Smooth muscle cell (in vitro differentiated cells): ENCODE results near the gene ANKFN1. TPM values are rescaled to one million over a fixed set of nuclear protein-coding genes. Genes with fewer than 3 reads are reported as not detected.

Experiments used
- DNase-seq: peaks from one replicate; lab custom pipeline; 2025; ENCODE audit not compliant: unreplicated experiment; lab: John Stamatoyannopoulos, UW
- H2AFZ ChIP-seq: fragments of 200-600 bp; sonication (generic); 2 replicates; pipeline ENCODE4 v1.6.0; 2016; ENCODE audit warnings: antibody characterized with exemption, low read depth, mild to moderate bottlenecking
- H3F3A ChIP-seq: fragments of 200-600 bp; sonication (generic); 2 replicates; pipeline ENCODE4 v1.6.0; 2017; ENCODE audit warnings: antibody characterized with exemption, low read depth
- H3K27ac ChIP-seq: fragments of 200-600 bp; sonication (generic); 2 replicates; pipeline ENCODE4 v1.5.1; 2016; ENCODE audit warnings: low read depth, mild to moderate bottlenecking
- H3K27me3 ChIP-seq: fragments of 200-600 bp; sonication (generic); 2 replicates; pipeline ENCODE4 v1.6.1; 2016; ENCODE audit warnings: low read depth, mild to moderate bottlenecking
- H3K36me3 ChIP-seq: fragments of 200-600 bp; sonication (generic); 2 replicates; pipeline ENCODE4 v1.5.1; 2016; ENCODE audit warnings: low read depth
- H3K4me1 ChIP-seq: fragments of 200-600 bp; sonication (generic); 2 replicates; pipeline ENCODE4 v1.5.1; 2016; ENCODE audit warnings: low read depth
- H3K4me2 ChIP-seq: fragments of 200-600 bp; sonication (generic); 2 replicates; pipeline ENCODE4 v1.6.0; 2016; ENCODE audit warnings: mild to moderate bottlenecking
- H3K4me3 ChIP-seq: fragments of 200-600 bp; sonication (generic); 2 replicates; pipeline ENCODE4 v1.5.1; 2016; ENCODE audit warnings: mild to moderate bottlenecking
- H3K79me2 ChIP-seq: fragments of 200-600 bp; sonication (generic); 2 replicates; pipeline ENCODE4 v1.6.0; 2016; ENCODE audit warnings: low read depth, mild to moderate bottlenecking
- H3K9ac ChIP-seq: fragments of 200-600 bp; sonication (generic); 2 replicates; pipeline ENCODE4 v1.6.0; 2016; ENCODE audit warnings: low read depth
- H3K9me3 ChIP-seq: fragments of 200-600 bp; sonication (generic); replicated peaks from 2 replicates; pipeline ENCODE4 v1.5.1; 2016; ENCODE audit warnings: low read depth
- H4K20me1 ChIP-seq: fragments of 200-600 bp; sonication (generic); 2 replicates; pipeline ENCODE4 v1.6.0; 2016; ENCODE audit warnings: low read depth
- WGBS: methylation state at CpG from one replicate; pipeline ENCODE4 v1.1.7; 2016; ENCODE audit warnings: low lambda C conversion rate; 5-methylcytosine and 5-hydroxymethylcytosine counted together
- polyA plus RNA-seq: library from polyadenylated mRNA; unstranded; fragments of >200 nt; fragmentation: Nextera tagmentation; extraction: Ambion mirVana; gene quantifications from 2 replicates; pipeline ENCODE4 v1.2.1, GENCODE V29; 2016
- total RNA-seq: library from RNA; depleted of rRNA; stranded (reverse); fragments of >200 nt; gene quantifications from 2 replicates; pipeline ENCODE4 v1.2.3, GENCODE V29; 2014
- TF ChIP-seq, protein P1 (sequence below): fragments of 200-600 bp; sonication (generic); IDR thresholded peaks from 2 replicates; pipeline ENCODE4 v1.5.1; 2017; ENCODE audit warnings: borderline replicate concordance, mild to moderate bottlenecking, antibody characterized with exemption; ENCODE audit not compliant: insufficient read depth, poor library complexity, severe bottlenecking

Gene ANKFN1
- total and polyA plus RNA-seq, 2 experiments from 2014 or later, result 0.24 to 0.45 TPM

DNA sequence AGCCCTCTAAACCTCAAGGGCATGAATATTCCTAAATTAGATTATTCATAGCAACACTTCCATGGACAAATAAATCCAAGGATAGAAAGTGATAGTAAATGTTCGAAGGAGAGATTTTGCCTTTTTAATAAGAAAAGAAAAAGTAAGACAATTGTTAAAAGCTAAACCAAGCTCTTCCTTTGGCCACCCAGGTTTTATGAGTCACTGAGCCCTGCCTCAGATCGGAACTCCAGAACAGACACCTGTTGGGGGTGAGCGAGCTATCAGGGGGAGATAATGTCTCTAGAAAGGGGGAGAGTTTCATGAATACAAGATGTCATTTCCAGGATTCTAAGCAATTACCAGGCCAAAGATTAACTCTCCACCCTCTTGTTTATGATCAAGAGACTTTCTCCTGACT, 171.4 kb downstream of the ANKFN1 start:
- peaks cover 51% of the 10 kb centered on the region for H3K27me3 ChIP-seq
- H3K4me1 ChIP-seq, result peaks cover 23% of the 10 kb centered on the region
- H2AFZ ChIP-seq, result no peak overlapping the region
- TF ChIP-seq, protein P1, sequence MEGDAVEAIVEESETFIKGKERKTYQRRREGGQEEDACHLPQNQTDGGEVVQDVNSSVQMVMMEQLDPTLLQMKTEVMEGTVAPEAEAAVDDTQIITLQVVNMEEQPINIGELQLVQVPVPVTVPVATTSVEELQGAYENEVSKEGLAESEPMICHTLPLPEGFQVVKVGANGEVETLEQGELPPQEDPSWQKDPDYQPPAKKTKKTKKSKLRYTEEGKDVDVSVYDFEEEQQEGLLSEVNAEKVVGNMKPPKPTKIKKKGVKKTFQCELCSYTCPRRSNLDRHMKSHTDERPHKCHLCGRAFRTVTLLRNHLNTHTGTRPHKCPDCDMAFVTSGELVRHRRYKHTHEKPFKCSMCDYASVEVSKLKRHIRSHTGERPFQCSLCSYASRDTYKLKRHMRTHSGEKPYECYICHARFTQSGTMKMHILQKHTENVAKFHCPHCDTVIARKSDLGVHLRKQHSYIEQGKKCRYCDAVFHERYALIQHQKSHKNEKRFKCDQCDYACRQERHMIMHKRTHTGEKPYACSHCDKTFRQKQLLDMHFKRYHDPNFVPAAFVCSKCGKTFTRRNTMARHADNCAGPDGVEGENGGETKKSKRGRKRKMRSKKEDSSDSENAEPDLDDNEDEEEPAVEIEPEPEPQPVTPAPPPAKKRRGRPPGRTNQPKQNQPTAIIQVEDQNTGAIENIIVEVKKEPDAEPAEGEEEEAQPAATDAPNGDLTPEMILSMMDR, result no peak
- no peak overlapping the region for H3K9ac ChIP-seq
- no peaks in the 10 kb centered on the region for H4K20me1 ChIP-seq
- DNase-seq, result no peak
- WGBS, result 84% methylated on average over 3 of the region's 3 CpGs
- H3K9me3 ChIP-seq, result no peaks in the 10 kb centered on the region
- no peak overlapping the region for H3K27ac ChIP-seq
- no peaks in the 10 kb centered on the region for H3K79me2 ChIP-seq
- no peaks in the 10 kb centered on the region for H3K36me3 ChIP-seq
- no peak overlapping the region for H3K4me2 ChIP-seq
- H3K4me3 ChIP-seq, result no peak overlapping the region
- no peaks in the 10 kb centered on the region for H3F3A ChIP-seq

DNA sequence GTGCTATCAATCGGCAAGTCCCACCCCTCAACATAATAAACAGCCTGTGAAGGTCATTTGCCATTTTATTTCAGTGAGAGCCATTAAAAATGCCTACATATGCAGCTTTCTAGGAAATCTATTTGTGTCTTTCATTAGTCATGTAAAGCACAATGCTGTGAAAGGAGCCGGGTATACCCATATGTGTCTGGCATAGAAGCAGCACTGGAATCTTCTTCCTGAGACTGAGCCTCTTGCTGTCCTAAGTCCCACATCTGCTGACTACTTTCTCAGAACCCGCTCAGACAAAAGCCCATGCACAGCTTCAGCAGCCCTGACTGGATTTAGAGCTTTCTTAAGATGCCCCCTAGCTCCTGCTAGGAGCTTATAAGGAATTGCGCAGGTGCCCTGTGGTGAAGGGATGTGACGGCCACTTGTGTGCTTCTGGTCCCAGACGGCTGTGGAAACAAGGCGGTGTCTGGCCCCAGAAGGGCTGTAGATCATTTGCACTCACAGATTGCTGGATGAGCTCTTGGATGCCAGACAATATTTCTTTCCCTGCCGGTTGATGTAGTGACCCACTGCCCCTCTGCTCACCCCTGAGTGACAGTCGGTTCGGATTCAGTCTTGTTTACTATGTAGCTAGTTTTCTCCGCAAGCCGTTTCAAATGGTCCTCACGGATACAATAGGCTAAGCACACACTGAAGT, 172.2 kb downstream of the ANKFN1 start:
- DNase-seq, result no peak
- Histone ChIP-seq H3K79me2 (no peaks in the 10 kb centered on the region), H2AFZ (no peak overlapping the region), H3K36me3 (no peaks in the 10 kb centered on the region), H3K4me2 (no peak overlapping the region), H3K4me1 (peaks cover 17% of the 10 kb centered on the region), H3K9me3 (no peaks in the 10 kb centered on the region), H3K9ac (no peak overlapping the region), H3K4me3 (no peak overlapping the region), H4K20me1 (no peaks in the 10 kb centered on the region), H3K27me3 (peaks cover 52% of the 10 kb centered on the region), H3F3A (no peaks in the 10 kb centered on the region), H3K27ac (no peak overlapping the region)
- TF ChIP-seq, protein P1, result no peak
- WGBS, result 83% methylated on average over 13 of the region's 13 CpGs

DNA sequence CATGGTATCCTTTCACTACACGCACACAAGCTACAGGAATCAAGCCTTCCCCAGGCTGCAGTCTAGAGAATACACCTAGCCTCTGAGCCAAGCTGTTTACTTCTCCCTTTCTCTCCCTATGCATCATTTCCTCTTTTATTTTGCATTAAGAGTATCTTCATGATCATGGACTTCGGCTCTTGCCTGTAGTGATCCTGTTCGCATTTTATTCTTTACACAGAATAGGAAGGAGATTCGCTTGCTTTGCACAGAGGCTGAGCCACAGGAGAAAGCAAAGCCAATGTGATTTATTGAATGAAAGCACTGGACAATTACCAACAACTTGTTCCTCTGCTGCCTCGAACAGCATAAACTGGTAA, 172.7 kb downstream of the ANKFN1 start:
- Histone ChIP-seq H3K27ac (no peak overlapping the region), H3K4me2 (no peak overlapping the region), H3K4me3 (no peak overlapping the region), H3F3A (no peaks in the 10 kb centered on the region), H3K9ac (no peak overlapping the region), H2AFZ (no peak overlapping the region), H3K79me2 (no peaks in the 10 kb centered on the region), H4K20me1 (no peaks in the 10 kb centered on the region), H3K36me3 (no peaks in the 10 kb centered on the region), H3K9me3 (no peaks in the 10 kb centered on the region), H3K4me1 (peaks cover 13% of the 10 kb centered on the region), H3K27me3 (peaks cover 57% of the 10 kb centered on the region)
- WGBS, result 90% methylated on average over 5 of the region's 5 CpGs
- DNase-seq, result no peak
- TF ChIP-seq, protein P1, result no peak

DNA sequence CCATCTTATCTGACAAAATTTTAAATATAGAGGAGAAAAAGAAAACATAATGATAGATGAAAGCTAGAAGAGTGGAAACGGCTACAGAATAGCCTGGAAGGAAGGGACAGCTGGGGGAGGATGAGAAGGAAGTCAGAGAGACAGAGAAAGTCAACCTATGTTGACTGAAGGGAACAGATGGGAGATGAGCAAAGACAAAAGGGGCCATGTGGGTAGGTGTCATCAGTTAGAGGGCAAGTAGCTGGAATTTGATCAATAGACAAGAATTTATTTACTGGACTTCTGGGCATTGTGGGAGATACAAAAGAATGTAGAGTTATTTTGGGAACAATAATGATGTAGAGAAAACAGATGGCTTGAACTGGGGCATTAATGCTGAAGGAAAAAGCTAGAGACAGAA, 194.4 kb downstream of the ANKFN1 start:
- H3K9ac ChIP-seq, result no peak overlapping the region
- no peak for DNase-seq
- no peaks in the 10 kb centered on the region for H3F3A ChIP-seq
- 85% methylated on average over 1 of the region's 1 CpG for WGBS
- no peak overlapping the region for H3K4me3 ChIP-seq
- H3K4me2 ChIP-seq, result no peak overlapping the region
- no peaks in the 10 kb centered on the region for H3K4me1 ChIP-seq
- no peak overlapping the region for H2AFZ ChIP-seq
- H3K9me3 ChIP-seq, result no peaks in the 10 kb centered on the region
- H3K27me3 ChIP-seq, result no peaks in the 10 kb centered on the region
- H3K79me2 ChIP-seq, result no peaks in the 10 kb centered on the region
- TF ChIP-seq, protein P1, result no peak
- H4K20me1 ChIP-seq, result no peaks in the 10 kb centered on the region
- no peaks in the 10 kb centered on the region for H3K36me3 ChIP-seq
- H3K27ac ChIP-seq, result no peak overlapping the region
